NCI-H345 (cell line): ENCODE results near the gene ZNF436.
"Not testable (repeated sequence)": the region's sequence is repeated elsewhere in the genome, so short reads cannot be mapped to it uniquely, and the experiment has no call there.

Source experiments
- DNase-seq: peaks from one replicate; lab custom pipeline; 2025; lab: John Stamatoyannopoulos, UW

ZNF436 gene

DNA sequence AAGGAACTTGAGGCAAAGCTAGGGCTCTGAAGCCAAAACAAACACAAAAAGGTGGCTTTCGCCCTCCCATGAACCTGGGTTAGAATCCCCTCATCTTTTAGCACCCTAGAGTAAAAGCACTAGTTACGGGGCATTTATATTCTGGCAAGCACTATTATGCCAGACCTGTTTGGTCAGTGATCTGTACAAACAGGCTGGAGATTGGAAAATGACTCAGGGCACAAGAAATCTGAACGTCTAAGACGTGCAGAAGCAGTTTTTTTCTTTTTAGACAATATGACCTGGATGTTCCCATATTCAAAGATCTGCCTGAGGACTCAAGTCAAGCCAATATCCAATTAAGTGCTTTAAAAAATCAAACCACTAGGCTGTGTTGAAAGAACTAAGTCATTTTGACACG, 3.0 kb downstream of the ZNF436 start:
- no peak for DNase-seq

DNA sequence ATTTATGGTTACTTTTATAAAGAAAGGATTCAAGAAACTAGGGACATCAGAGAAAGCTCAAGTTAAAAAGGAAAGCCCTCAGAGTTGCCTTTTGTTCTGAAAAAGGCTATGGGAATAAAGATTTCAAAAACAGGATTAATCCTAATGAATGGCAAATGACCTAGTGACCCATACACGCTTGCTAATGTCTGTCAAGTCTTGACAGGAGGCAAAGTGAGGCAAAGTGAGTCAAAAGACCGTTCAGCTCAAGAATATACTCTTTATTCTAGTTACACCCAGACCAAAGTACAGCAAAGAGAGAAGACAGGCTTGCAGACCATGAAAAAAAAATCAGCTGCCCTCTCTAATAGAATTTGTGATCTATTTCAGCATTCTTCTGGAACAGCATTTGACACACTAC, 3.5 kb downstream of the ZNF436 start:
- no peak for DNase-seq

DNA sequence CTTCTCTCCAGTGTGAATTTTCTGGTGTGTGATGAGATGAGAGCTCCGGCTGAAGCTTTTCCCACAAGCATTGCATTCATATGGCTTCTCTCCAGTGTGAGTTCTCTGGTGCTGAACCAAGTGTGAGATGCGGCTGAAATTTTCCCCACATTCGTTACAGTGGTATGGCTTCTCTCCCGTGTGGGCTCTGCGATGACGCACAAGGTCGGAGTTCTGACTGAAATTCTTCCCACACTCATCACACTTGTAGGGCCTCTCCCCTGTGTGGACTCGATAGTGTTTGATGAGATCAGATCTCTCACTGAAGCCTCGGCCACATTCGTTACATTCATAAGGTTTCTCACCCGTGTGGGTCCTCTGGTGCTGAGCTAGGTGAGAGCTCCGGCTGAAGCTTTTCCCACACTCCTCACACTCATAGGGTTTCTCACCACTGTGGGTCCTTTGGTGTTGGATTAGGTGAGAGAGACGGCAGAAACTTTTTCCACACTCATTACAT, 7.4 kb downstream of the ZNF436 start:
- no peak for DNase-seq

DNA sequence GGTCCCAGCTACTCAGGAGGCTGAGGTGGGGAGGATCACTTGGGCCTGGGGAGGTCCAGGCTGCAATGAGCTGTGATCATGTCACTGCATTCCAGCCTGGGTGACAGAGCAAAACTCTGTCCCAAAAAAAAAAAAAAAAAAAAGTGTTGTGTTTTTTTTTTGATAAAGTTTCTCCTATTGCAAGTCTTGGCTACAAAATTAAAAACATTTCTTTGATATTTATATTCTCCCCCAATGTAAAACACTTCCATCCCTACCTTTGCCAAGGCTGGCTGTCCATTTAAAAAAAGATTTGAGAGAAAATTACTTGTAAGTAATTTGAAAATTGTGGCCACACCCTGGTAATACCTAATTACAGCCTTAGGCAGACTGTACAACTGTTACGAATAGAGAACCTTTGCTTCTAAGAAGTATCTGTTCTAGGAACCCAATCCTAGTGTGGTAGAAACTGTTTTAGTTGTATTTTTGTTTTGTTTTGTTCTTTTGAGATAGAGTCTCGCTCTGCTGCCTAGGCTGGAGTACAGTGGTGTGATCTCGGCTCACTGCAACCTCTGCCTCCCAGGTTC, 11.2 kb downstream of the ZNF436 start:
- DNase-seq, result no peak

DNA sequence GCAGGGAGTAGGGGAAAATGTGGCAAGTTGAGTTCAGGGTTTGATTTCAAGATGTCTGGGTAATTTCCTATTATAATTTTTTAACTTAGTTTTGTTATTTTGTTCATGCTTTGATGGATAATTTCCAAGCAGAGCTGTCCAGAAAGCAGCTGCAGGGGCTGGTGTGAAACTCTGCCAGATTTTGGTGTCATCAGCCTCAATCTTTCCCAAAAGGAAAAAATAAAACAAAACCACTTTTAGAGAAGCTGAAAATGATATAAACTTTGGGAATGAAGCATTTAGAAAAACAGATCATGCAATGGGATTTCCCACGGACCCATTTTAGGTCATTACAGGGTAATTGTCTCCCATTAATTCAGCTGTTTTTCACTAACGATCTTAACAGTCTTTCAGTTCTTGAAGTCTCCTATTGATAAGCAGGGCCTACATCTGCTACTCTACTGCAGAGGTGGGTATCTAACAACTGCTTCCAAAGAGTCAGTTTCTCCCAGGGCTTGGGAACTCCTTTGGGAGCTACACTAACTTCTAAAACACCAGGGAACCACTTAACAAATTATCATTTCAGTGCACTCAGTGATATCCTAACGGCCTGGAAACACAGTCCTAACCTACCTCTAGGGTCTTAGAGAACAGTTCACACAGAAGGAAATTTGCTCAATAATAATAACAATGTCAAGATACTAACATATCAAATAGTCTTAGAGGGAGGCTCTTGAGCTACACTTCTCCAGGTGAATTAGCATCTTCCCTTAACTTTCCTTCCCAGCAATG, 12.3 kb downstream of the ZNF436 start:
- no peak for DNase-seq

- DNase-seq, result no peak
Observed at GRCh38 chr1:23356471-23357137, 13.0 kb downstream of the ZNF436 start.

GRCh38 chr1:23354245-23354644, 15.4 kb downstream of the ZNF436 start:
- DNase-seq, result no peak

- DNase-seq, result no peak
Observed at GRCh38 chr1:23352096-23352695, 17.4 kb downstream of the ZNF436 start.

DNA sequence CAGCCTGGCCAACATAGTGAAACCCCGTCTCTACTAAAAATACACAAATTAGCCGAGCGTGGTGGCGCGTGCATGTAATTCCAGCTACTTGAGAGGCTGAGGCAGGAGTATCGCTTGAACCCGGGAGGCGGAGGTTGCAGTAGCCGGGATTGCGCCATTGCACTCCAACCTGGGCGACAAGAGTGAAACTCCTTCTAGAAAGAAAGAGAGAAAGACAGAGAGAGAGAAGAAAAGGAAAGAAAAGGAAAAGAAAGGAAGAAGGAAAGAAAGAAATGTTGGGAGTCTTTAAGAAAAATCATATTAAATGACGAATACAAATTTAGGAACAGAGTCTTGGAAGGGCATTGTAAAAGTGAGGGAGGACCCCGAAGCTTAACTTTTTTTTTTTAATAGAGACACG, 23.7 kb downstream of the ZNF436 start:
- no peak for DNase-seq

DNA sequence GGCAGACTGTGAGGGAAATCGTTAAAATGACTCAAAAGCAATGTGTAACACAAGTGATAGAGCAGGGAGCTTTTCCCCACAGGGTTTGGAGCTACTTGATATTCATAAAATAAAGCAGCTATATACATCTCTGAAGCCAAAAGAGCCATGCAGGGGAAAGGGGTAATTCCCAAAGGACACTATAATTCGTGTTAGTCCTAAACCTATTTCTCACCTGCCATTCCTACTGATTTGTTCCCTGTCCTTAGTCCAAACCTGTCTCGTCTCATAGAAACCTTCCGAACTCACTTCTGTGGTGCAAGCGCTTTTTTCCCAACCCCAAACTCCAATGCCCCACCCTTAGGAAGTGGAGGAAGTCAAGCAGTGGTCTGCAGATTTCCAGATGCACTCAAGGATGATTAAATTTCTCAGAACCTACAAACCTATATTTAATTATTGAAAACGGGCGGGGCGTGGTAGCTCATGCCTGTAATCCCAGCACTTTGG, 24.6 kb downstream of the ZNF436 start:
- no peak for DNase-seq

DNA sequence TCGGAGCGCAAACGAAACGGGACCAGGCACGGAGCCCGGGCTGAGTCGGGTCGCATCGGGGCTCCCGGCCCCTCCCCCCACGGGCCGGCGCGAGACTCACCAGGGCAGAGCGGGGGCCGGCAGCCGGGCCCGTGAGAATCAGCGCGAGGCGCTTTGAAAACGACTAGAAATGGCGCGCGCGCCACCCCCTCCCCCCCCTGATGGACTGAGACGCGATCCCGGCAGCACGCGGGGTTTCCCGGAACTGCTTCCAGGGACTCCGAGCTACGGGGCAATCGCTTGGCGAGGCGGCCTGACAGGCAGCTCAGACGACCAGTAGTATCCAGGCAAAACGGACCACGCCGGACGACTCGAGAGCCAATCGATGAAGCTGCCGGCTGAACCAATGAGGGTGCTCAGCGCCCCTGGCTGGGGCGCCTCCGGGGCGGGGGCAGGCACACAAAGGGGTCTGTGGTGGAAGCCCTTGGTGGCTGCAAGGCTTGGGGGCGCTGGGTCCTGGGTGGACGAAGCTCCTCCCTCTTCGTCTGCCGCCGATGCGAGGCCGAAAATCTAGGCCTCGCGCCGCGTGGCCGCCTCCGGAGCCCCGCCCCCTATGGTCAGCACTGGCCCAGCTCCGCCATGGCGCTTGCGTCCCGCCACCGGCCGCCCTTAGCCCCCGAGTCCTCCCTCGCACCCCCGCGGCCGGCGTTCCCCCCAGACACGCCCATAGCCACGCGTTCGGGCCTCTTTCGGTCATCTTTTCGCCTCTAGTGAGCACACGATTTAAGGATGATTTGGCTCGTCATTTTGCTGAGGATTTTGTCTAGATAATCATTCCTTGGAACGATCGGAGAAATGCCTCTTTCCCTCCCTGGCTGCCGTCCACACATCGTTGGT, 25.3 kb downstream of the ZNF436 start, which contains the start of gene HNRNPR:
Gene HNRNPR, minus strand, starts transcription at position 174 of the 876 bp plus-strand sequence. CDS start 3,276 bp downstream, outside the sequence.
- peak; percentile 100 for DNase-seq

DNA sequence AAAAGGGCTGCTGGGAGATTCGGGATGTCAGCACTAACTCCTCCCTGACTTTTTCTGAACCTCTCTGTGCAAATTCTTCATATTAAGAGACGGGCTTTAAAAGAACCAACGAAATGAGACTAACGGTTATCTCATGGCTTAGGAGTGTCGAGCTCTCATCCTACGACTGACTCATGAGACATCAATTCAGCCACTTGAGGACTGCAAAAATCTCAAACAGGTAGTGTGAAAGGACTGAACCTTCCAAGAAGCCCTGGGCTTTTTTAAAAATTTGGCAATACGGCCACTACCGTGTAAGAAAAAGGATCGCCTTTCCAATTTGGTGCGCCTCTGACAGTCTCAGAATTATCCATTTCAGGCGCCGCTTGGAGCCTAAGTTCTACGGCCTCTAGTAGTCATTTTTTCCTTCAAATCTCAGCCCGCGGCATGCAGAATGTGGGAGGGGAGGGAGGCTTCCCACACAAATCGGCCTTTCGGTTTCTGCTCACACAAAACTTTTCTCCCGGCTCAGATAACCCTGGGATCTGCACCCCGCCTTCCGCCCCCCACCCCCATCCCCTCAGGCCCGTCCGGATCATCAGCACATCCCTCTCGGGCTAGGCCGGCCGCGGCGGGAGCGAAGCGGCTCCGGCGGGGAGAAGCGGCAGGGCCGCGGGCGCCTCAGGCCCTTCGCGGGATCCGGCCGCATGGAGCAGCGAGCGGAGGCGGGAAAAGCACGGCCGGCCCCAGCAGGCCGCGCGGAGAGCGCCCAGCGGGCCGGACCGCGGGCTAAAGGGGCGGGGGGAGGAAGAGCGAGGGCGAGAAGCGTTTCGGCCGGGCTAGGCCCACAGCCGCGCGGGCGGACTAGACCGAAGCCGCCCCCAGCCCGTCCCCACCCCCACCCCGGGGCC, 26.2 kb downstream of the ZNF436 start:
- DNase-seq, result peak; percentile 49

GRCh38 chr1:23341931-23342692, 27.5 kb downstream of the ZNF436 start:
- DNase-seq, result no peak

- DNase-seq, result no peak
Observed at GRCh38 chr1:23339632-23340031, 30.0 kb downstream of the ZNF436 start.

- DNase-seq, result no peak
Observed at GRCh38 chr1:23337869-23338268, 31.8 kb downstream of the ZNF436 start.

DNA sequence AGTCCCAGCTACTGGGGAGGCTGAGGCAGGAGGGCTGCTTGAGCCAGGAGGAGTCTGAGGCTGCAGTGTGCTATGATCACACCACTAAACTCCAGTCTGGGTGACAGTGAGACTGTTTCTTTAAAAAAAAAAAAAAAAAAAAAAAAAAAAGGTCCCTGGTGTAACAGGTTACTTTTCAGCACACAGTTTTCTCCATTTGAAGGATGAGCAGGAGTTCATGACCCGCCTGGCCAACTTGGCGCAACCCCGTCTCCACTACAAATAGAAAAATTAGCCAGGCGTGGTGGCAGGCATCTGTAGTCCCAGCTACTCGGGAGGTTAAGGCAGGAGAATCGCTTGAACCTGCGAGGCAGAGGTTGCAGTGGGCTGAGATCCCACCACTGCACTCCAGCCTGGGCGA, 37.9 kb downstream of the ZNF436 start:
- DNase-seq, result no peak

DNA sequence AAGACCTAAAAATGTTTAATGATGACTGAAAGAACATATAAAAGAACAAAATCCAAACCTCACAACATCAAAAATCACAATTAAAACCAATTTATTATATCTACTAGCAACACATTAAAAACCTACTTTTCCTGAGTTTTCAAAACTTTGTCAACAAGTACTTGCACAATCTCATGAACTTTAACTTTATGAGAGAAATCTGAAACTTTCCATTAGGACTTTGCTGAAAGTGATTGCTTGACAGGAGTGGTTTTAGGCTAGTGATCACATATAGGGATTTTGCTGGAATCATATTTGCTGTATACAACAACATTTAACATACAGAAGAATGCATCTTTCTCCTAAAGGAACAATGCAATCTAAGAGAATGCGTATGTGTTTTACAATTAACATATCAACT, 38.8 kb downstream of the ZNF436 start:
- DNase-seq, result no peak

DNA sequence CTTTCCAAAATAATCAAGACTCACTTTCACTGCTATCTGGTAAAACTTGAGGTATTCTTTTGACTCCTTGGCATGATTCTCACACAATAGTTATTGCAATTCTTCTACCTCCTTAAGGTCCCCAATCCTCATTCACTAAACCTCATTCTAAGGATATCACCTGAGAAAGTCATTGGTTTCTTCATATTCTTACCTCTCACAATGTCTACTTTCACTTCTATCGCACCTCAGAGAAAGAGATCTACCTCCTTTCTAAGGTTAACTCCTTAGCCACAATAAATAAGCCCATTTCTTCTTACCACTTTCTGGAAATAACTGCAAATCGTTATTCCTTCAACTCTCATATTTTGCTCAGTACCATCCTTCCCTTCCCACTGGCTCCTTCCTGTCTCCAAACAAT, 44.2 kb downstream of the ZNF436 start:
- no peak for DNase-seq

GRCh38 chr1:23322770-23323169, 46.9 kb downstream of the ZNF436 start:
- DNase-seq, result no peak

DNA sequence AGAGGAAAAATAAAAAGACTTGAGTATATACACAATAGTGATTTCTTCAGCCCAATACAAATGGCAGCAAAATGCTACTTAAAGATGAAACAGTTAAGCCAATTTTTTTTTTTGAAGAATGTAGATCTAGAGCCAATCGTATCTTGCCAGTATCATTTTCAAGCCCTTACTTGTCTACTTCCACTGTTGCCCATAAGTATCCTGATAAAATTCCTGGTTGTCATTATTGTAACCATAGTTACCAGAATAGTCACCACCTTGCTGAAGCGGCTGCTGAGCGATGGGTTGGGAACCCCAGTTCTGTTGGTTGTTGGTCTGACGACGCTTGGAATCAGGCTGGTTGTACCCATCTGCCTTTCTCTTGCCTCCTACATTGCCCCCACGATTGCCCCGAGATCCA, 59.4 kb downstream of the ZNF436 start:
- not testable (repeated sequence) for DNase-seq
